Uterus (tissue), 2 donors: ENCODE results near the gene TDRD10.

Source experiments
- CTCF ChIP-seq, 4 experiments: fragments of 200-600 bp in 2 of 4; fragments of 450-650 bp in 2 of 4; sonication (generic) in 2 of 4; IDR thresholded peaks; one replicate each; pipeline ENCODE4 v1.5.1; 2016 to 2019; ENCODE audit warnings: antibody characterized with exemption in 4 of 4, mild to moderate bottlenecking in 2 of 4, moderate library complexity in 1 of 4
- POLR2A ChIP-seq, 2 donors: fragments of 450-650 bp; IDR thresholded peaks; one replicate each; pipeline ENCODE4 v1.6.1; 2016; ENCODE audit warnings: antibody characterized with exemption in 2 of 2, mild to moderate bottlenecking in 1 of 2, moderate library complexity in 1 of 2

GRCh38 chr1:154552036-154552435, 50.0 kb downstream of the TDRD10 start:
- TF ChIP-seq CTCF (IDR thresholded peaks at IDR 0.05): no peak
- TF ChIP-seq POLR2A (IDR thresholded peaks at IDR 0.05): no peak
